NOMO-1 treated with DMSO at 0.1 percent for 48 hours (cell line): ENCODE results near the gene XPNPEP2.

Source experiments
- DNase-seq: peaks from one replicate; lab custom pipeline; 2025; ENCODE audit not compliant: unreplicated experiment; lab: John Stamatoyannopoulos, UW

The XPNPEP2 gene

GRCh38 chrX:129793604-129794191 lies 54.9 kb downstream of the XPNPEP2 start:
- DNase-seq, result no peak

GRCh38 chrX:129795584-129795983 lies 56.8 kb downstream of the XPNPEP2 start:
- DNase-seq, result no peak

- DNase-seq, result no peak
Measured at GRCh38 chrX:129797251-129797906, 58.6 kb downstream of the XPNPEP2 start.

- no peak for DNase-seq
Measured at GRCh38 chrX:129798456-129798855, 59.7 kb downstream of the XPNPEP2 start.

- DNase-seq, result no peak
Measured at GRCh38 chrX:129798888-129799287, 60.1 kb downstream of the XPNPEP2 start.

- DNase-seq, result no peak
Measured at GRCh38 chrX:129800186-129800585, 61.4 kb downstream of the XPNPEP2 start.

- no peak for DNase-seq
Measured at GRCh38 chrX:129802863-129803262, 64.1 kb downstream of the XPNPEP2 start.

GRCh38 chrX:129804806-129805205 lies 66.0 kb downstream of the XPNPEP2 start:
- no peak for DNase-seq

- peak; percentile 27 for DNase-seq
Measured at GRCh38 chrX:129808158-129808828, 69.5 kb downstream of the XPNPEP2 start.

- peak; percentile 68 for DNase-seq
Measured at GRCh38 chrX:129808829-129809796, 70.3 kb downstream of the XPNPEP2 start.

GRCh38 chrX:129813662-129814368 lies 75.0 kb downstream of the XPNPEP2 start:
- DNase-seq, result no peak

- DNase-seq, result no peak
Measured at GRCh38 chrX:129818123-129818522, 79.3 kb downstream of the XPNPEP2 start.
